ENCODE measurements around the gene MROH2A. TPM values are rescaled to one million over a fixed set of nuclear protein-coding genes. Genes with fewer than 3 reads are reported as not detected.

MROH2A gene
- total RNA-seq, 2 experiments from 2014 or later = not detected

DNA sequence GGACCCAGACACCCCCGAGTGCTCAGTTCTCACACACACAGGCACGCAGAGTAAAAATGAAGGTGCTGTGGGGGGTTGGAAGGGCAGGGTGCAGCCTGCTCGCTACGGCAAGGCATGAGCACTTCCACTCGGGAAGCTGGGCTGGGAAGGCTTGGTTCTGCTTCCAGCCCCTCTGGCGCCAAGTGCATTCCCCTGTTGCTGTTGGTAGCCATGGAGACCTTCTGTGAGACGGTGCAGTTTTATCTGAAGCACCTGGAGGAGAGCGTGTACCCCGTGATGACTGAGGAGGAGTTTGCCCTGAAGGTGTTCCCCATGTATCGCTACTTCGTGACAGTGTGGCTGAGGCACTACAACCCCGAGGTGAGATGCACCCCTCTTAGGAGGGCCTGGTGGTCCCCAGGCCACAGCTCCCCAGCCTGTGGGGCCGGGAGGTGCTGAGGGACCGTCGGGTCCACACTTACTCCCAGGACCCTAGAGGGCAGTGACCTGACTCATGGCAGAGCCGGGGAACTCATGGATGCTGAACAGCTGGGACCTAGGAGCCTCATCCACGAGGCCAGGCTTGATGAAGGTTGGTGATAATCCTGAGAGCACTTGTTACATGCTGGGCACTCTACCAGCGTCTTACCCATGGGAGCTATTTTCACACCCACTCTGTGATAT, 15.5 kb downstream of the MROH2A start:
- Mint-ChIP-seq H3K9me3 (no peaks in the 10 kb centered on the region), H3K27ac (no peak overlapping the region), H3K36me3 (ENCODE audit: low read depth) (no peaks in the 10 kb centered on the region), H3K4me3 (no peak overlapping the region), H3K27me3 (no peaks in the 10 kb centered on the region), H3K4me1 (ENCODE audit: low read depth) (no peaks in the 10 kb centered on the region)
- ATAC-seq (ENCODE audit: poor library complexity) = no peak
- CTCF ChIA-PET = no interaction called here
- Histone ChIP-seq H3K27me3 (ENCODE audit: control insufficient read depth in 1 of 2, insufficient read depth in 2 of 2, low read length in 2 of 2) (no peaks in the 10 kb centered on the region), H3K27ac (ENCODE audit: low read depth in 1 of 2, low read length in 2 of 2) (no peak overlapping the region), H3K36me3 (ENCODE audit: insufficient read depth, low read length) (no peaks in the 10 kb centered on the region), H3K4me3 (ENCODE audit: low read length) (no peak overlapping the region), H3K4me1 (ENCODE audit: insufficient read depth, low read length) (no peaks in the 10 kb centered on the region), H3K9me3 (ENCODE audit: control insufficient read depth in 1 of 2, insufficient read depth in 1 of 2, low read length in 2 of 2) (peaks cover 0 to 8% of the 10 kb centered on the region in 2 experiments)
- no peak for DNase-seq
- intact Hi-C loops (cut with DNase I, micrococcal nuclease) = no loop called here
- POLR2A ChIA-PET = no interaction called here
- TF ChIP-seq CTCF (IDR thresholded peaks at IDR 0.05) = no peak

DNA sequence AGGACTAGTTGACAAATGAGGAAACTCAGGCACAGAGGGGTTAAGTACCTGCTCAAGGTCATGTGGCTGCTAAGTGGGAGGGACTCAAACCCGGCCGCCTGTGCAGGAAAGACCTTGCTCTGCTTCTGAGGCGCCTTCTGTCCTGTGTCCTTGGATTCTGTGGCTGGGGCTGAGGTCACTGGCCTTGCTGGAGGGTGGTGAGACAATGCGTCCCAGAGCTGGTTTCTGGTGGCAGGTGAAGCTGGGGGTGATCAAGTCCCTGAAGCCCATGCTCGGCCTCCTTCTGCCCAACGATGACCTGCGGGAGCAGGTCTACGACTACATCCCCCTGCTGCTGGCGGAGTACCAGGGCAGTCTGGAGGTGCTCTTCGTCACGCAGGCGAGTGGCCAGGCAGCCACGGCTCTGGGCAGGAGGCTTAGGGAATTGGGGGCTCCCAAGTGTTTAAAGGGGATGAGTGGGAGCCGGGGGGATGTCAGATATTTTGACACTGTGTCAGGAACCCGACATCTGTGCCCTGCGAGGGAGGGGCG, 16.1 kb downstream of the MROH2A start:
- no peak overlapping the region for H3K27ac Mint-ChIP-seq
- intact Hi-C loops (cut with DNase I, micrococcal nuclease) = no loop called here
- no peaks in the 10 kb centered on the region for H3K9me3 Mint-ChIP-seq
- TF ChIP-seq CTCF (IDR thresholded peaks at IDR 0.05) = no peak
- no peak overlapping the region for H3K27ac ChIP-seq (ENCODE audit: low read depth in 1 of 2, low read length in 2 of 2)
- ChIA-PET CTCF (no interaction called here), POLR2A (no interaction called here)
- no peaks in the 10 kb centered on the region for H3K27me3 ChIP-seq (ENCODE audit: control insufficient read depth in 1 of 2, insufficient read depth in 2 of 2, low read length in 2 of 2)
- H3K36me3 Mint-ChIP-seq (ENCODE audit: low read depth) = no peaks in the 10 kb centered on the region
- no peaks in the 10 kb centered on the region for H3K36me3 ChIP-seq (ENCODE audit: insufficient read depth, low read length)
- no peaks in the 10 kb centered on the region for H3K4me1 ChIP-seq (ENCODE audit: insufficient read depth, low read length)
- no peak overlapping the region for H3K4me3 Mint-ChIP-seq
- no peak overlapping the region for H3K4me3 ChIP-seq (ENCODE audit: low read length)
- H3K9me3 ChIP-seq (ENCODE audit: control insufficient read depth in 1 of 2, insufficient read depth in 1 of 2, low read length in 2 of 2) = peaks cover 0 to 8% of the 10 kb centered on the region in 2 experiments
- DNase-seq (peak in 1 of 14 experiments; percentile 26), ATAC-seq (ENCODE audit: poor library complexity) (no peak)
- H3K4me1 Mint-ChIP-seq (ENCODE audit: low read depth) = no peaks in the 10 kb centered on the region
- H3K27me3 Mint-ChIP-seq = no peaks in the 10 kb centered on the region

DNA sequence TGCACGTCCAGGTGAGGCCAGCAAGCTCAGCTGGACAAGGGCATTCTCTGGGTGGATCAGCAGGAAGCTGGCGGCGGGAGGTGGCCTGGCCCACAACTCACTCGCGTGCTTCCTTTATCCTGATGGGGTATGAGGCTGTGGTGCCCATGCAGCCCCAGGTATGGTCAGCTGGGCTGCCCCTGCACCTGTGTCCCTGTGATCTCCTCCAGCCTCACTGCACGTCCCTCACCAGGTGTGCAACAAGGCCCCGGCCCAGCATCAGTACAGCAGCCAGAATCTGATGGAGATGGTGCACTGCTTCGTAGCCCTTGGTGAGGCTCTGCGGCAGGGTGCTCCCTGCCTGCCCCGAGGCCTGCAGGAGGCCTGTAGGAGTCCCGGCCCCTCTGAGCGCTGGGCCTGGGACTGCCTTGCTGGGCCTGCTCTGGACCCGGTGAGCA, 17.6 kb downstream of the MROH2A start:
- ATAC-seq (ENCODE audit: poor library complexity) (no peak), DNase-seq (peak in 2 of 14 experiments; percentile 4 to 19)
- Mint-ChIP-seq H3K4me1 (ENCODE audit: low read depth) (no peaks in the 10 kb centered on the region), H3K27me3 (no peaks in the 10 kb centered on the region), H3K4me3 (no peak overlapping the region), H3K9me3 (peaks cover 4% of the 10 kb centered on the region), H3K27ac (no peak overlapping the region), H3K36me3 (ENCODE audit: low read depth) (no peaks in the 10 kb centered on the region)
- Histone ChIP-seq H3K27ac (ENCODE audit: low read depth in 1 of 2, low read length in 2 of 2) (no peak overlapping the region), H3K9me3 (ENCODE audit: control insufficient read depth in 1 of 2, insufficient read depth in 1 of 2, low read length in 2 of 2) (no peaks in the 10 kb centered on the region), H3K27me3 (ENCODE audit: control insufficient read depth in 1 of 2, insufficient read depth in 2 of 2, low read length in 2 of 2) (no peaks in the 10 kb centered on the region), H3K4me3 (ENCODE audit: low read length) (no peak overlapping the region), H3K4me1 (ENCODE audit: insufficient read depth, low read length) (no peaks in the 10 kb centered on the region), H3K36me3 (ENCODE audit: insufficient read depth, low read length) (no peaks in the 10 kb centered on the region)
- ChIA-PET POLR2A (no interaction called here), CTCF (no interaction called here)
- TF ChIP-seq CTCF (IDR thresholded peaks at IDR 0.05) = no peak
- intact Hi-C loops (cut with DNase I, micrococcal nuclease) = no loop called here

All from CD4-positive, alpha-beta T cell (primary cell).